LNCAP (cell line): ENCODE results near the gene KIF22.
A peak's percentile ranks its signal among the peaks of the same experiment; 100 is the strongest.

ENCODE experiments used
- TF ChIP-seq, protein P1 (sequence below): fragments of 450-650 bp; IDR thresholded peaks from 2 replicates; pipeline ENCODE4 v1.5.1; 2017; ENCODE audit warnings: mild to moderate bottlenecking

The KIF22 gene

GRCh38 chr16:29844575-29845331 is 54.2 kb downstream of the KIF22 start:
- TF ChIP-seq, protein P1, sequence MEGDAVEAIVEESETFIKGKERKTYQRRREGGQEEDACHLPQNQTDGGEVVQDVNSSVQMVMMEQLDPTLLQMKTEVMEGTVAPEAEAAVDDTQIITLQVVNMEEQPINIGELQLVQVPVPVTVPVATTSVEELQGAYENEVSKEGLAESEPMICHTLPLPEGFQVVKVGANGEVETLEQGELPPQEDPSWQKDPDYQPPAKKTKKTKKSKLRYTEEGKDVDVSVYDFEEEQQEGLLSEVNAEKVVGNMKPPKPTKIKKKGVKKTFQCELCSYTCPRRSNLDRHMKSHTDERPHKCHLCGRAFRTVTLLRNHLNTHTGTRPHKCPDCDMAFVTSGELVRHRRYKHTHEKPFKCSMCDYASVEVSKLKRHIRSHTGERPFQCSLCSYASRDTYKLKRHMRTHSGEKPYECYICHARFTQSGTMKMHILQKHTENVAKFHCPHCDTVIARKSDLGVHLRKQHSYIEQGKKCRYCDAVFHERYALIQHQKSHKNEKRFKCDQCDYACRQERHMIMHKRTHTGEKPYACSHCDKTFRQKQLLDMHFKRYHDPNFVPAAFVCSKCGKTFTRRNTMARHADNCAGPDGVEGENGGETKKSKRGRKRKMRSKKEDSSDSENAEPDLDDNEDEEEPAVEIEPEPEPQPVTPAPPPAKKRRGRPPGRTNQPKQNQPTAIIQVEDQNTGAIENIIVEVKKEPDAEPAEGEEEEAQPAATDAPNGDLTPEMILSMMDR, result no peak

DNA sequence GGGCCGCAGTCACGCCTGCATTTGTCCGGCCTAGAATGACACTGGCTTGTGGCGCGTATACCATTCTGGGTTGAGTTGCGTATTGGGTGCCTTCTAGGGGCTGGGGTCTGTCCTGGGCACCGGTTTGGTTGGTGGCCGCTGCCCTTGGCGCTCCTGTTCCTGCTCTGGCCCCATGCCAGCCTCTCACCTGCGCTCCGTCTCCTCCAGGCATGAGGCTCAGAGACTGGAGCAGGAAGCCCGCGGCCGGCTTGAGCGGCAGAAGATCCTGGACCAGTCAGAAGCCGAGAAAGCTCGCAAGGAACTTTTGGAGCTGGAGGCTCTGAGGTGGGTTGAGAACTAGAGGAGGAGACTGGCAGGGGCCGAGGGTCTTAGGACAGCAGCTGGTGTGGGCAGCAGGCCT is 55.1 kb downstream of the KIF22 start:
- TF ChIP-seq, protein P1, result no peak

- TF ChIP-seq, protein P1, result peak; percentile 68
These were observed 58.1 kb downstream of the KIF22 start for GRCh38 chr16:29848420-29849297.

- TF ChIP-seq, protein P1, result no peak
These were observed 59.0 kb downstream of the KIF22 start for GRCh38 chr16:29849505-29849904.

- TF ChIP-seq, protein P1, result no peak
These were observed 60.4 kb downstream of the KIF22 start for GRCh38 chr16:29850998-29851397.

DNA sequence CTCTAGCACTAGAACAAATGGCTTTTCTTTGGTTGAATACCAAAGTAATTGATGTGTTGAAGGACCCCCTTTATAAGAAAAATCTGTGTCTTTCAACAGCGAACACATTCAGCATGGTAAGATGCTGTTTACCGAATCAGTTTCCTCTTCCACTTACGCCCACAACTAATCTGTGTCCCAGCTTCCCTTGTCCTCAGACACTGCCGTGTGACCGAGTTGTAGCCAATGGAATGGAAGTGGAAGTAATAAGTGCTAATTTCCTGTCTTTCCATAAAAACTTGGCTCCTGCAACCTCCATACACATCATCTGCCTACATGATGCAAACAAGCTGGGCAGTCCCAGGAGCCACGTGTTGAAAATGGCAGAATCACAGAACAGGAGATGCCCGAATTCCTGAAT is 62.1 kb downstream of the KIF22 start:
- TF ChIP-seq, protein P1, result no peak

- TF ChIP-seq, protein P1, result no peak
These were observed 64.1 kb downstream of the KIF22 start for GRCh38 chr16:29854520-29855100.
